Fibroblast of mammary gland (primary cell): ENCODE data around the gene SBSN.
A peak's percentile ranks its signal among the peaks of the same experiment; 100 is the strongest.

Experiments used
- DNase-seq: peaks from one replicate; pipeline ENCODE4 v3.0.0-alpha.2; 2010; ENCODE audit warnings: low read depth
- H3K4me3 ChIP-seq: 2 replicates; pipeline ENCODE4 v1.5.1; 2011; ENCODE audit warnings: low read depth, mild to moderate bottlenecking, low read length, moderate library complexity; ENCODE audit not compliant: control insufficient read depth
- TF ChIP-seq, protein P1 (sequence below): conservative IDR thresholded peaks from 2 replicates; pipeline ENCODE4 v1.5.1; 2011; ENCODE audit warnings: low read depth, low read length, inconsistent platforms; ENCODE audit not compliant: control insufficient read depth, insufficient read depth

Gene SBSN

DNA sequence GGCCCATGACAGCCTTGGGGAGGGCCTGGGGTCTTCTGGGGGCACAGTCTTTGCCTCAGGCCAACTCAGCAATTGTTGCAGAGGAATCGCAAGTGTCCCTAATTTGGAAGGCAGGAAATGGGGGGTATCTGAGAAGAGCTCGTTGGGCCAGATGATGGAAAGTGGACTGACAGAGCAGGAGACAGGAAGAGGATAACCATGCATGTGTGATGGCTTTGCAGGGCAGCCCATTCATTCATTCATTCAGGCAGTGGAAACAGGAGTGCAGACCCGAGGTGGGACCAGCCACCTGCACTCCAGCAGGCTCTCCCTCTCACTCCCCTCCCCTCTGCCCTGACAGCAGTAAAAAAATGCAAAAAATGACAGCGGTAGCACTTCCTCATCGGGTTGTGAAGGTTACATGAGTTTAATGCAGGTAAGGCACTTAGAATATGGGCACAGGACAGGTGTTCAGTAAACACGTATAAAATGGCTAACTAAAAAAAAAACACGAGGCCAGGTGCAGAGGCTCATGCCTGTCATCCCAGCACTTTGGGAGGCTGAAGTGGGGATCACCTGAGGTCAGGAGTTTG is 12.3 kb upstream of the SBSN start:
- H3K4me3 ChIP-seq: no peak overlapping the region
- TF ChIP-seq, protein P1, sequence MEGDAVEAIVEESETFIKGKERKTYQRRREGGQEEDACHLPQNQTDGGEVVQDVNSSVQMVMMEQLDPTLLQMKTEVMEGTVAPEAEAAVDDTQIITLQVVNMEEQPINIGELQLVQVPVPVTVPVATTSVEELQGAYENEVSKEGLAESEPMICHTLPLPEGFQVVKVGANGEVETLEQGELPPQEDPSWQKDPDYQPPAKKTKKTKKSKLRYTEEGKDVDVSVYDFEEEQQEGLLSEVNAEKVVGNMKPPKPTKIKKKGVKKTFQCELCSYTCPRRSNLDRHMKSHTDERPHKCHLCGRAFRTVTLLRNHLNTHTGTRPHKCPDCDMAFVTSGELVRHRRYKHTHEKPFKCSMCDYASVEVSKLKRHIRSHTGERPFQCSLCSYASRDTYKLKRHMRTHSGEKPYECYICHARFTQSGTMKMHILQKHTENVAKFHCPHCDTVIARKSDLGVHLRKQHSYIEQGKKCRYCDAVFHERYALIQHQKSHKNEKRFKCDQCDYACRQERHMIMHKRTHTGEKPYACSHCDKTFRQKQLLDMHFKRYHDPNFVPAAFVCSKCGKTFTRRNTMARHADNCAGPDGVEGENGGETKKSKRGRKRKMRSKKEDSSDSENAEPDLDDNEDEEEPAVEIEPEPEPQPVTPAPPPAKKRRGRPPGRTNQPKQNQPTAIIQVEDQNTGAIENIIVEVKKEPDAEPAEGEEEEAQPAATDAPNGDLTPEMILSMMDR: no peak
- DNase-seq: no peak

DNA sequence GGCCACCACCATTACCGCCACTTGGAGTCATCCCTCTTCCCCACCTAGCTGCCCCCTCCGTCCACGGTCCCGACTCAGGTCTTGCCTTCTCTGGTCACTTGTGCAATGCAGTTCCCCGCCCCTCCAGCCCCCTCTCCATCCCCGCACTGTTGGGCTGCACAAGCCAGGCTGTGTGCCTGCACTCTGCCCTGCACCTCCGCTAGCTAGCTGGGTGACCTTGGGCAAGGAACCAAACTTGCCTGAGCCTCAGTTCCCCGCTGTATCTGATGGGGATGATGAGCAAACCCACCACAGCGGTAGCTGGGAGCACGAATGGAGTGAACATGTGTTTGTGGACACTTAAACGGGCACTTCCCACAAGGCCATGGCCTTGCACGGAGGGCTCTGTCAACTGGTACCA is 11.7 kb upstream of the SBSN start:
- no peak overlapping the region for H3K4me3 ChIP-seq
- DNase-seq: no peak
- TF ChIP-seq, protein P1: no peak

DNA sequence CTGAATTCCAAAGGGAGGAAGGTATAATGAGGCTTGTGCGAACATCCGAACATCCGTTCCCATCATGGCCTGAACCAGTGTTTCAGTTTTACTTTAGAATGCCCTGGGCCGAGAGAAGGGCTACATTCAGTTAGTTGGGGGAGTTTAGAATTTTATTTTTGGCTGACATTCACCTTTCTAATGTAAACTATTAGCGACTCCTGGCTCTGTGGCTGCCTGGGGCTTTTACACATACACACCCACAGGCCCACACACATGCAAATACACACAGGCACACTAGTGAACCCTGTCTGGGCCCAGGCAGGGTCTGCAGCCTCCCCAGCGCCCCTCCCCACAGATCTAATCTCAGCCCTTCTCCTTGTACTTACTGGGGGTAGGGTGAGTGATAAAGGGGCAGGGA is 11.2 kb upstream of the SBSN start:
- TF ChIP-seq, protein P1: no peak
- DNase-seq: no peak
- no peak overlapping the region for H3K4me3 ChIP-seq

DNA sequence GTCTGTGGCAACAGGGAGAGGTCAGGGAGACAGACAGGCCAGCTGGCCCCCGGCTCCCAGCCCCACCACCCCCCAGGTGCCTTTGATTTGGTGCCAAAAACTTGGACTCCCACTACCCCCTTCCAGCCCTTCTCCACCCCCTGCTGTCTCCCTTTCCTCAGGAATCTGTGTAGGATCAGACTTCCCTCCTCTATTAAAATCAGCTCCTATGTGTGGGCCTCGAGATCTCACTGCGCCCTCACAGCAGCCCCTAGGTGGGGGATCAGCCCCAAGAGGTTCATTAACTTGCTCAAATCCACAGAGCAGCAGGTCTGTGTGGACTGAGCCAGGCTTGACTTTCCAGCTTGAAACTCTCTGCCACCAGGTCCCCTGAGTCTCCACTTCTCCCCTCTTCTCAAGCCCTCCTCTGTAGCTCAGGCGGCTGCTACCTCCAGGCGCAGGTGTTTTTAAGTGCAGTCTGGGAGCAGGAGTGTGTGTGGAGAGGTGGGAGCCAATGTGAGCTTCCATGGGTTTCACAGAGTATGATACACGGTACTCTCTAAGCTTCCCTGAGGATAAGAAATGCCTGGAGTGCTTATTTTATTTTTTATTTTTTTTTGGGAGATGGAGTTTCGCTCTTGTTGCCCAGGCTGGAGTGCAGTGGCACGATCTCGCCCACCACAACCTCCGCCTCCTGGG is 6.8 kb upstream of the SBSN start:
- DNase-seq: no peak
- H3K4me3 ChIP-seq: no peak overlapping the region
- TF ChIP-seq, protein P1: no peak

DNA sequence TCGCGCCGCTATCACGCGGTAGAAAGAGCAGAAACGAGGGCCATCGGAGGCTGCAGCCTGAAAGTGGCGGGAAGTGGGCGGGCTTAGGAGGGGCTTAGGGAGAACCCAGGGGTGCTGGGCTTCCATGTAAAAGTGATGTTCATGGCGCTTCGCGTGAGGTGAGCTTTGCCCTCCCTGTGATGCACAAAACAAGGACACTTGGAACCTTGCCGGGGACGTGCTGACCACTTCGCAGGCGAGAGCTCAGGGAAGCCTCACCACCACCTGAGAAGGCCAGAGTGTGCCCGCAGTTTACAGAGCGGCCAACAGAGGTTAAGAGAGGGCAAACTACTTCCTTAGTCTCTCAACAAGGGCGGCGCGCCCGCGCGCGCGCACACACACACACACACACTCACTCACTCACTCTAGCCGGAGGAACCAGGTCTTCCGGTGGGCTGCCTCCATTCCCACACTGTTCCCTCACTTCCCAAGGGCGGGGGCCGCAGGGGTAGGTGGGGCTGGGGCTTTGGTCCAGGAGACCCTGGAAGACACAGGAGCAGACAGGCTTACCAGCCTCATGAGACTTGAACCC is 5.8 kb upstream of the SBSN start:
- TF ChIP-seq, protein P1: no peak
- no peak overlapping the region for H3K4me3 ChIP-seq
- peak; percentile 41 for DNase-seq

DNA sequence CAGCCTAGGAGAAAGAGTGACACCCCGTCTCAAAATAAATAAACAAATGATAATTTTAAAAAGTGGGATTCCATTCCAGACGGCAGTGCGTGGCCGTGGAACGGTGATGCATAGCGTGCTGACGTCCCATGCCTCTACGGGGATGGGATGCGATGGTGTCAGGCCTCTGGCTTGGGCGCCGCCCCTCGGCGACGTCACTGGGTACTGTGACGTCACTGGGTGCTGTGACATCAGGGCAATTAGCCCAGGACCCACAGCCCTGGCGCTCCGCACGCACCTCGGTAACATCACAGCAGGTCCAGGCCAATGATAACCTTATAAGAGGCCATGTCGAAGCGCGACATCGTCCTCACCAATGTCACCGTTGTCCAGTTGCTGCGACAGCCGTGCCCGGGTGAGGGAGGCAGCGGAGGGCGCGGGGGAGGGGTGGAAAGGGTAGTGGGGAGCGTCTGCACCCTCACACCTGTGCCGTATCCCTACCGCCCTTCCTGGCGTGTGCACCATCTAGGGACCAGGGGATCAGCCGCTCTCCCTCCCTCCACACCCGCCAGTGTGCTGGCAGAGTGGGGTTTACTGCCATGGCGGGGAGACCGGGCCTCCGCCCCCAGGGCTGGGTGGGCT is 5.2 kb upstream of the SBSN start, which contains the start of gene GAPDHS:
GAPDHS (plus strand) TSS at position 256 of the 621 bp plus-strand sequence; CDS start at position 328, 72 bp downstream.
- H3K4me3 ChIP-seq: no peak within 1 kb of the TSS
- DNase-seq: no peak
- TF ChIP-seq, protein P1: no peak
